Measurements from ENCODE around the gene LCORL.

The LCORL gene

DNA sequence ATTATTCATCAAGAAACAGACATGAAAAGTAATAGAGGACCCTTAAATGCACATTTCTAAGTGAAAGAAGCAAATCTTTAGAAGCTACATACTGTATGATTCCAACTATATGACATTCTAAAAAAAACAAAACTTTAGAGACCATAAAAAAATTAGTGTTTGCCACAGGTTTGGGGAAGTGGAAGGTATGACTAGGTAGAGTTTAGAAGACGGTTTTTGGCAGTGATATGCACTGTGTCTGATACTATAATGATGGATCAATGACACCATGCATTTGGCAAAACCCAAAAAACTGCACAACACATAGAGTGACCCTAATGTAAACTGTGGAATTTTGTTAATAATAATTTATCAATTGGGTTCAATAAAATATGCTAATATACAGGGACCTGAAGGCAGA is 54.5 kb downstream of the LCORL start:
- no peak overlapping the region for H3K4me3 ChIP-seq (ENCODE audit: low read depth, low read length)
- H3K27me3 ChIP-seq (ENCODE audit: insufficient read depth, low read length): no peaks in the 10 kb centered on the region
- H3K4me1 ChIP-seq (ENCODE audit: control insufficient read depth, insufficient read depth, low read length, unreplicated experiment): no peaks in the 10 kb centered on the region
- H3K79me2 ChIP-seq (ENCODE audit: control insufficient read depth, insufficient read depth, low read length, unreplicated experiment): peaks cover 11% of the 10 kb centered on the region
- no peak overlapping the region for H2AFZ ChIP-seq (ENCODE audit: low read length, unreplicated experiment)
- H3K36me3 ChIP-seq (ENCODE audit: insufficient read depth, low read length): 0 out of 2 replicates have a peak, but pooled peaks cover 4% of the 10 kb centered on the region
- no peak overlapping the region for H3K27ac ChIP-seq (ENCODE audit: low read depth, low read length)

DNA sequence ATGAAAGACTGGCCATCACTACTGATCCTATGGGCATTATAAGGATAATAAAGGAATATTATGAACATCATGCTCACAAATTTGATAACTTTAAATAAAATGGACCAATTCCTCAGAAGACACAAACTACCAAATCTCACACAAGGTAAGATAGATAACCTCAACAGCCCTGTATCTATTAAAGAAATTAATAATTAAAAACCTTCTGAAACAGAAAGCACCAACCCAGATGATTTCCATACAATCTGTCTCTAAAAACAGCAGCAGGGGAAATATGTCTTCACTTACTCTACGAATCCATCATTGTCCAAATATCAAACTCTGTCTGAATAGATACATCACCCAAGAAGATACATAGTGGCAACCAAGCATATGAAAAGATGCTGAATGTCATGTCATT is 55.2 kb downstream of the LCORL start:
- H3K79me2 ChIP-seq (ENCODE audit: control insufficient read depth, insufficient read depth, low read length, unreplicated experiment): peaks cover 11% of the 10 kb centered on the region
- no peak overlapping the region for H3K4me3 ChIP-seq (ENCODE audit: low read depth, low read length)
- peaks cover 4% of the 10 kb centered on the region; the same call in 1 of the 2 replicates for H3K36me3 ChIP-seq (ENCODE audit: insufficient read depth, low read length)
- no peak overlapping the region for H2AFZ ChIP-seq (ENCODE audit: low read length, unreplicated experiment)
- H3K27ac ChIP-seq (ENCODE audit: low read depth, low read length): no peak overlapping the region
- H3K4me1 ChIP-seq (ENCODE audit: control insufficient read depth, insufficient read depth, low read length, unreplicated experiment): no peaks in the 10 kb centered on the region
- H3K27me3 ChIP-seq (ENCODE audit: insufficient read depth, low read length): no peaks in the 10 kb centered on the region

DNA sequence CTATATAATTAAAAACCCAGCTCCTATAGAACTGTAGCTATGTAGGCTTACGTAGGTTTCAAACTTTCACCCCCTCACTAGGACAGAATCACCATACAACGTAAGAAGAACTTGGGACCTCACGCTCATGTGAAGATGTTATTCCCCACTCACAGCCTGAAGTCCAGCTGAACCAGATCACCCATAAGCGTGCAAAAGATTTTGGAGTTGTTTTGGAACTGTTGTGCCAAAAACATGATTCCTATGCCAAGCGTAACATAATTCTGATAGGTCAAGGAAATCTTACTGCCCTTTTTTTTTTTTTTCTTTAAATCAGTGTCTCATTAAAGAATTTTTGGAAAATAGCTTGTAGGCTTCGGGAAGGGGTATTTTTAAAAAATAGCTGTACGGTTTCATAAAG is 57.0 kb downstream of the LCORL start:
- Histone ChIP-seq H3K36me3 (ENCODE audit: insufficient read depth, low read length) (peaks cover 12% of the 10 kb centered on the region; the same call in 1 of the 2 replicates), H3K27me3 (ENCODE audit: insufficient read depth, low read length) (no peaks in the 10 kb centered on the region), H2AFZ (ENCODE audit: low read length, unreplicated experiment) (no peak overlapping the region), H3K4me1 (ENCODE audit: control insufficient read depth, insufficient read depth, low read length, unreplicated experiment) (no peaks in the 10 kb centered on the region), H3K27ac (ENCODE audit: low read depth, low read length) (no peak overlapping the region), H3K4me3 (ENCODE audit: low read depth, low read length) (no peak overlapping the region), H3K79me2 (ENCODE audit: control insufficient read depth, insufficient read depth, low read length, unreplicated experiment) (peaks cover 11% of the 10 kb centered on the region)

DNA sequence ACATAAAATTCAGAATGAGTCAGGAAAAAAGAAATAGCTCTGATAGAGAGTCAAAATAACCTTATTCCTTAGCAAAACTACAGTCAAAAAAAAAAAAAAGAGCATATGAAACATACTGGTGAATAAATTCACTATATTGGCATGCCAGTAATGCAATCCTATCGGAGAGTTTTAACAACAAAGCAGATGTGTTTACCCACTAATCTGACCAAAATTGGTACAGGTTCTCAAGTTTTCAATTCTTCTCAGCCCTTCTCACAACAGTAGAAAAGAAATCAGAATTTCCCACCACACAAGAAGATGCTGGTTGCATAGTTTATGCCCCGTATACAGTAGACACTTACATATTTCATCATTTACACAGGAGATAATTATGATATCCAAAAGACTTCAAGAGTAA is 59.4 kb downstream of the LCORL start:
- Histone ChIP-seq H3K36me3 (ENCODE audit: insufficient read depth, low read length) (peaks cover 7% of the 10 kb centered on the region; the same call in 1 of the 2 replicates), H2AFZ (ENCODE audit: low read length, unreplicated experiment) (no peak overlapping the region), H3K27ac (ENCODE audit: low read depth, low read length) (no peak overlapping the region), H3K4me1 (ENCODE audit: control insufficient read depth, insufficient read depth, low read length, unreplicated experiment) (peaks cover 11% of the 10 kb centered on the region), H3K27me3 (ENCODE audit: insufficient read depth, low read length) (no peaks in the 10 kb centered on the region), H3K4me3 (ENCODE audit: low read depth, low read length) (no peak overlapping the region), H3K79me2 (ENCODE audit: control insufficient read depth, insufficient read depth, low read length, unreplicated experiment) (peaks cover 2% of the 10 kb centered on the region)

DNA sequence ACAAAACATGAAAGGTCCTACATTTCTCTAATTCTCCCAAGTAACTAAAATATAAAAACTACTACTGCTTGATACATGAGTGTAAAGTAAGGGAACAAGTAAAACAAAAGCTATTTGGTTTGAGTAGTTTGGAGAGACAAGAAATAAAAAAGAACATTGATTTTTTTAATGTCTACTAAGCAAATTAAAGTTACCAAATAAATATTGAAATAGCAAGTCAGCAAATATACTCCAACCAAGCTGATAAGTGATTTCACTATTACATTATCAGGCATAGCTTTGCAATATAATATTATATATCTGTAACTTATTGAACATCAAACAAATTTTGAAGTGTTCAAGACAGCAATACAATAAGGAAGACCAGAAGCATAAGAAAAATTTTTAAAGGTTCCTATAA is 60.3 kb downstream of the LCORL start:
- Histone ChIP-seq H3K4me1 (ENCODE audit: control insufficient read depth, insufficient read depth, low read length, unreplicated experiment) (peaks cover 11% of the 10 kb centered on the region), H2AFZ (ENCODE audit: low read length, unreplicated experiment) (no peak overlapping the region)

DNA sequence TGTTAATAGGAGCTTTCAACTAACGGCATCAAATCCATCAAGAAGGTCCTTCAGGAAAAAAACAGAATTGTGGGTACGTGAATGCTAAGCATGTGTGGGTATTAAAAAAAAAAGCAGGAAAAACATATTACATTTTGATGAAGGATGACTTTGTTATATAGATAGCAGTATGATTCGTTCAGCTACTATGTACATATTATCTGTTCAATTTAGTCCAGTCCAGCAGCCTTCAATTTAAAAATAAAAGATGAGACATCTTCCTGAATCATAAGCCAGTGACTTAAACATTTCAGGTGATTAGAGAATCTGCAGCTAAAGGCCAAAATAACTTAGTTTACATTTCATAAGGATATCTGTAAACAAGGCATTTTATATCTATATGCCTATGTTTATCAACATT is 63.4 kb downstream of the LCORL start:
- Histone ChIP-seq H3K79me2 (ENCODE audit: control insufficient read depth, insufficient read depth, low read length, unreplicated experiment) (no peaks in the 10 kb centered on the region), H3K4me3 (ENCODE audit: low read depth, low read length) (no peak overlapping the region), H3K4me1 (ENCODE audit: control insufficient read depth, insufficient read depth, low read length, unreplicated experiment) (peaks cover 11% of the 10 kb centered on the region), H3K36me3 (ENCODE audit: insufficient read depth, low read length) (peaks cover 22% of the 10 kb centered on the region), H2AFZ (ENCODE audit: low read length, unreplicated experiment) (no peak overlapping the region), H3K27me3 (ENCODE audit: insufficient read depth, low read length) (no peaks in the 10 kb centered on the region), H3K27ac (ENCODE audit: low read depth, low read length) (no peak overlapping the region)

More for the DNA sequence above, 60.3 kb downstream of the LCORL start:
- H3K27ac ChIP-seq (ENCODE audit: low read depth, low read length): no peak overlapping the region
- no peaks in the 10 kb centered on the region for H3K27me3 ChIP-seq (ENCODE audit: insufficient read depth, low read length)
- H3K79me2 ChIP-seq (ENCODE audit: control insufficient read depth, insufficient read depth, low read length, unreplicated experiment): peaks cover 2% of the 10 kb centered on the region
- peaks cover 8% of the 10 kb centered on the region; the same call in 1 of the 2 replicates for H3K36me3 ChIP-seq (ENCODE audit: insufficient read depth, low read length)
- no peak overlapping the region for H3K4me3 ChIP-seq (ENCODE audit: low read depth, low read length)

DNA sequence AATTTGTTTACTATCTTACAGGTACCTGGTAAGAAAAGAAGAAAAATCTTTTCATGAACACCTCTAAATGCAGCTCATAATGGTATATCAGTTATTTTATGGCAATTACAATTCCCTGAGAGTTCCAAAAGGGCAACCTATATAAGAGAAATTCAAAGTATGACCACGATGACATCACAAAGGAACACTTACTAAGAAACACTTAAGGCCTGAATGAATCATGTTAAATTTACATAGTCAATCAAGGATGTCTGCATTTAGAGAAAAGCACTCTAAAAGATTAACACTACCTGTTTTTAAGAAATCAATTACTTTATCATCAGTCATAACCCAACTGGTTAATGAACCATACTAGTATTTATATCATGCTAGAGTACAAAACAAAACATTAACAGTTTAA is 63.9 kb downstream of the LCORL start:
- Histone ChIP-seq H3K4me3 (ENCODE audit: low read depth, low read length) (no peak overlapping the region), H3K4me1 (ENCODE audit: control insufficient read depth, insufficient read depth, low read length, unreplicated experiment) (peaks cover 11% of the 10 kb centered on the region), H3K79me2 (ENCODE audit: control insufficient read depth, insufficient read depth, low read length, unreplicated experiment) (no peaks in the 10 kb centered on the region), H3K27ac (ENCODE audit: low read depth, low read length) (no peak overlapping the region), H2AFZ (ENCODE audit: low read length, unreplicated experiment) (no peak overlapping the region), H3K36me3 (ENCODE audit: insufficient read depth, low read length) (peaks cover 22% of the 10 kb centered on the region), H3K27me3 (ENCODE audit: insufficient read depth, low read length) (no peaks in the 10 kb centered on the region)

DNA sequence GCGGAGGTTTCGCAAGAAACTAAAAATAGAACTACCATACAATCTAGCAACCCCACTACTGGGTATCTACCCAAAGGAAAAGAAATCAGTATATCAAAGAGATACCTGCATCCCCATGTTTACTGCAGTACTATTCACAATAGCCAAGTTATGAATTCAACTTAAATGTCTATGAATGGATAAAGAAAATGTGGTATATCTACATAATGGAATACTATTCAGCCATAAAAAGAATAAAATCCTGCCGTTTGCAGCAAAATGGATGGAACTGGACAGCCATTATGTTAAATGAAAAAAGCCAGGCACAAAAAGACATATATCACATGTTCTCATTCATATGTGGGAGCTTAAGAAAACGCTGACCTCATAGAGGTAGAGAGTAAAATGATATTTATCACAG is 65.3 kb downstream of the LCORL start:
- Histone ChIP-seq H3K79me2 (ENCODE audit: control insufficient read depth, insufficient read depth, low read length, unreplicated experiment) (no peaks in the 10 kb centered on the region), H3K27me3 (ENCODE audit: insufficient read depth, low read length) (no peaks in the 10 kb centered on the region), H3K36me3 (ENCODE audit: insufficient read depth, low read length) (peaks cover 22% of the 10 kb centered on the region)

DNA sequence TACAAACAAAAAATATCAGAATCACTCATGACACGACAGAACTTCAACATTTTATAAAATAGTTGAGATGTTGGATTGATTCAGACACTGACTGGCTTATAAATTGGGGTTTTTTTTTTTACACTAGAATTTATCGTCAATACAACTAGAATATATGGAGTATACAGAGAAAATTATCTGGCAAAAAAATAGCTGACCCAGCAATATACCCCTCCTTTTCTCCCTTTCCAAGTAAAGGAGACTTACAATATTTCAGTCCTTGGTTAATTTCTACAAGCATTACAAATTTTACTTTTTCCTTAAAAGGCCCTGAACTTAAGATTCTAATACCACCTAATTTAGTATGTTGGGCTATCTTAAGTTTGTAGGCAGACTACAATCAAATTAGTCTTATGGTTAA is 76.3 kb downstream of the LCORL start:
- no peak overlapping the region for H2AFZ ChIP-seq (ENCODE audit: low read length, unreplicated experiment)
- no peak overlapping the region for H3K27ac ChIP-seq (ENCODE audit: low read depth, low read length)
- peaks cover 11% of the 10 kb centered on the region for H3K4me1 ChIP-seq (ENCODE audit: control insufficient read depth, insufficient read depth, low read length, unreplicated experiment)
- H3K4me3 ChIP-seq (ENCODE audit: low read depth, low read length): no peak overlapping the region
- no peaks in the 10 kb centered on the region for H3K27me3 ChIP-seq (ENCODE audit: insufficient read depth, low read length)
- peaks cover 4% of the 10 kb centered on the region for H3K79me2 ChIP-seq (ENCODE audit: control insufficient read depth, insufficient read depth, low read length, unreplicated experiment)
- no peaks in the 10 kb centered on the region for H3K36me3 ChIP-seq (ENCODE audit: insufficient read depth, low read length)

More for the DNA sequence above, 65.3 kb downstream of the LCORL start:
- Histone ChIP-seq H3K4me1 (ENCODE audit: control insufficient read depth, insufficient read depth, low read length, unreplicated experiment) (peaks cover 11% of the 10 kb centered on the region), H3K27ac (ENCODE audit: low read depth, low read length) (no peak overlapping the region), H2AFZ (ENCODE audit: low read length, unreplicated experiment) (no peak overlapping the region), H3K4me3 (ENCODE audit: low read depth, low read length) (no peak overlapping the region)

DNA sequence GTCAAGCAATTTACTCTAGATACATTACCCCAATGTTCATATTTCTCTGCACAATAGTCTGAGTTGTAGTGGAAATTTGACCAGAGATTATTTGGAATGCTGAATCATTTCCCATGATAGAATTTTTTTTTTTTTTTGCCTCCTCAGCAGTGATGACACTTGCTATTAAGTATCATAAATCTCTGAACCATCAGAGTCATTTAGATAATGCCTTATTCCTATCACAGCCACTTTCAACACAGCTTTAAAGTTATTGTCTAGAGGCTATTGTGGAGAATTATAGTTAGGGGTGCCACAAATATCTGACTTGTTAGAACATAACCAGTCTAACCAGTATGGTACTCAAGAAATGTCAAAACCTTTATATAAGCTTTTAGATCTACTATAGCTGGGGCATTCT is 79.8 kb downstream of the LCORL start:
- Histone ChIP-seq H3K27ac (ENCODE audit: low read depth, low read length) (no peak overlapping the region), H2AFZ (ENCODE audit: low read length, unreplicated experiment) (no peak overlapping the region), H3K4me1 (ENCODE audit: control insufficient read depth, insufficient read depth, low read length, unreplicated experiment) (peaks cover 11% of the 10 kb centered on the region), H3K4me3 (ENCODE audit: low read depth, low read length) (no peak overlapping the region), H3K79me2 (ENCODE audit: control insufficient read depth, insufficient read depth, low read length, unreplicated experiment) (peaks cover 7% of the 10 kb centered on the region), H3K27me3 (ENCODE audit: insufficient read depth, low read length) (no peaks in the 10 kb centered on the region), H3K36me3 (ENCODE audit: insufficient read depth, low read length) (no peaks in the 10 kb centered on the region)

DNA sequence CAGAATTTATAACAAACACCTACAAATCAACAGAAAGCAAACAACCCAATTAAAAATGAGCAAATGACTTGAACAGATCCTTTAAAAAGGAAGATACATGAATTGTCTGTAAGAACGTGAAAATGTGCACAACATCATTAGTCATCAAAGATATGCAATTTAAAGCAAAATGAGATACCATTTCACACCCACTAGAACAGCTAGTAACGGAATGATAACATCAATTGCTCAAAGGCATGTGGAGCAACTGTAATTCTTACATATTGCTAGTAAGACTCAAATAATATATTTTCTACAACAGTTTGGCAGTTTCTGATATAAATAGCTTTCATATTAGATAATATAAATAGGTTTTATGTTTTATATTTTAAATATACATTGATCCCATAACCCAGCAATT is 82.5 kb downstream of the LCORL start:
- Histone ChIP-seq H3K4me1 (ENCODE audit: control insufficient read depth, insufficient read depth, low read length, unreplicated experiment) (peaks cover 11% of the 10 kb centered on the region), H3K27me3 (ENCODE audit: insufficient read depth, low read length) (no peaks in the 10 kb centered on the region), H3K4me3 (ENCODE audit: low read depth, low read length) (no peak overlapping the region), H3K79me2 (ENCODE audit: control insufficient read depth, insufficient read depth, low read length, unreplicated experiment) (peaks cover 7% of the 10 kb centered on the region), H2AFZ (ENCODE audit: low read length, unreplicated experiment) (no peak overlapping the region), H3K27ac (ENCODE audit: low read depth, low read length) (no peak overlapping the region), H3K36me3 (ENCODE audit: insufficient read depth, low read length) (no peaks in the 10 kb centered on the region)

Data from ACC112 (cell line).